HepG2 (cell line): ENCODE data around the gene USP7. TPM values are rescaled to one million over a fixed set of nuclear protein-coding genes. Genes with fewer than 3 reads are reported as not detected.

ENCODE experiments used
- CBX5 ChIP-seq: sonication (generic); formaldehyde crosslinking; IDR thresholded peaks from 2 replicates; pipeline ENCODE4 v1.4.0; 2020; ENCODE audit warnings: missing genetic modification reagents, borderline replicate concordance
- CREBL2 ChIP-seq: sonication (generic); formaldehyde crosslinking; IDR thresholded peaks from 2 replicates; pipeline ENCODE4 v1.8.1; 2023; ENCODE audit warnings: missing genetic modification reagents, mild to moderate bottlenecking, borderline replicate concordance
- DMAP1 ChIP-seq: IDR thresholded peaks from 2 replicates; pipeline ENCODE4 v1.6.1; 2016
- DRAP1 ChIP-seq: IDR thresholded peaks from 2 replicates; pipeline ENCODE4 v1.6.1; 2016; ENCODE audit warnings: missing genetic modification reagents, missing compliant biosample characterization
- HMGA1 ChIP-seq: sonication (generic); formaldehyde crosslinking; conservative IDR thresholded peaks from 2 replicates; pipeline ENCODE4 v1.4.0; 2020; ENCODE audit warnings: missing genetic modification reagents
- HOXA5 ChIP-seq: sonication (generic); formaldehyde crosslinking; IDR thresholded peaks from 2 replicates; pipeline ENCODE4 v1.4.0; 2020; ENCODE audit warnings: missing genetic modification reagents
- IRF9 ChIP-seq: sonication (generic); formaldehyde crosslinking; IDR thresholded peaks from 2 replicates; pipeline ENCODE4 v1.8.0; 2022; ENCODE audit warnings: missing genetic modification reagents, mild to moderate bottlenecking, borderline replicate concordance
- NCOA2 ChIP-seq: sonication (generic); formaldehyde crosslinking; IDR thresholded peaks from 2 replicates; pipeline ENCODE4 v1.8.0; 2022; ENCODE audit warnings: inconsistent platforms
- NFATC3 ChIP-seq: sonication (generic); formaldehyde crosslinking; IDR thresholded peaks from 2 replicates; pipeline ENCODE4 v1.5.1; 2020; ENCODE audit warnings: mild to moderate bottlenecking, missing genetic modification reagents
- NKX3-1 ChIP-seq: sonication (generic); formaldehyde crosslinking; IDR thresholded peaks from 2 replicates; pipeline ENCODE4 v1.5.0; 2020; ENCODE audit warnings: missing genetic modification reagents
- PAX8 ChIP-seq: sonication (generic); formaldehyde crosslinking; IDR thresholded peaks from 2 replicates; pipeline ENCODE4 v1.8.0; 2022; ENCODE audit warnings: mild to moderate bottlenecking, missing genetic modification reagents, borderline replicate concordance
- SETDB1 ChIP-seq: sonication (generic); formaldehyde crosslinking; IDR thresholded peaks from 2 replicates; pipeline ENCODE4 v1.5.1; 2020; ENCODE audit warnings: missing genetic modification reagents, mild to moderate bottlenecking, borderline replicate concordance
- TCF7 ChIP-seq: sonication (generic); IDR thresholded peaks from 2 replicates; pipeline ENCODE4 v1.6.1; 2016; ENCODE audit warnings: antibody characterized with exemption, low read depth
- ZBTB21 ChIP-seq: sonication (generic); formaldehyde crosslinking; IDR thresholded peaks from 2 replicates; pipeline ENCODE4 v1.4.0; 2020; ENCODE audit warnings: missing genetic modification reagents
- ZBTB46 ChIP-seq: sonication (generic); formaldehyde crosslinking; IDR thresholded peaks from 2 replicates; pipeline ENCODE4 v1.4.0; 2020; ENCODE audit warnings: mild to moderate bottlenecking, missing genetic modification reagents, borderline replicate concordance
- ZKSCAN5 ChIP-seq: sonication (generic); formaldehyde crosslinking; IDR thresholded peaks from 2 replicates; pipeline ENCODE4 v1.5.1; 2020; ENCODE audit warnings: mild to moderate bottlenecking, missing genetic modification reagents
- ZNF224 ChIP-seq: sonication (generic); formaldehyde crosslinking; IDR thresholded peaks from 2 replicates; pipeline ENCODE4 v1.5.0; 2020; ENCODE audit warnings: mild to moderate bottlenecking, missing genetic modification reagents
- ZNF337 ChIP-seq: sonication (generic); formaldehyde crosslinking; IDR thresholded peaks from 2 replicates; pipeline ENCODE4 v1.5.1; 2020; ENCODE audit warnings: missing genetic modification reagents, low read depth, mild to moderate bottlenecking, borderline replicate concordance
- ZNF547 ChIP-seq: sonication (generic); formaldehyde crosslinking; IDR thresholded peaks from 2 replicates; pipeline ENCODE4 v1.5.1; 2020; ENCODE audit warnings: mild to moderate bottlenecking, missing genetic modification reagents
- ZNF619 ChIP-seq: sonication (generic); formaldehyde crosslinking; IDR thresholded peaks from 2 replicates; pipeline ENCODE4 v1.4.0; 2020; ENCODE audit warnings: mild to moderate bottlenecking, missing genetic modification reagents
- ZNF687 ChIP-seq: sonication (generic); formaldehyde crosslinking; IDR thresholded peaks from 2 replicates; pipeline ENCODE4 v1.5.1; 2020; ENCODE audit warnings: mild to moderate bottlenecking, missing genetic modification reagents, moderate library complexity
- polyA plus RNA-seq, 8 experiments: library from polyadenylated mRNA; depleted of rRNA in 3 of 8; stranded (reverse) in 7 of 8; unstranded in 1 of 8; fragments of >200 nt; fragmentation: Illumina TruSeq in 4 of 8; extraction: Trizol in 4 of 8; gene quantifications; 2 replicates each; pipeline versions ENCODE4 v1.2.1 to v1.2.3, GENCODE V29; 2011 to 2016; ENCODE audit warnings: low read depth in 4 of 8, missing spikeins in 1 of 8, mixed read lengths in 1 of 8; ENCODE audit not compliant: insufficient read depth in 1 of 8
- total RNA-seq, 5 experiments: library from RNA; depleted of rRNA; stranded (reverse); fragments of >200 nt; fragmentation: Illumina TruSeq; extraction: Trizol; gene quantifications; 2 replicates each; pipeline ENCODE4 v1.2.3, GENCODE V29; 2016; ENCODE audit warnings: low read depth in 1 of 5

The USP7 gene
- total and polyA plus RNA-seq, 2 of the 13 experiments (the other 11 are each of a cell fraction or from before 2014, with no cell fraction given) = 52.5 to 173 TPM

GRCh38 chr16:8850279-8850885 is 113.3 kb downstream of the USP7 start (continued):
- TF ChIP-seq ZNF687 (CRISPR knock-in tag) (peak; percentile 96), TCF7 (no peak), CBX5 (peak; percentile 88; the same call in 1 of the 2 replicates), DMAP1 (peak; percentile 37; the same call in 1 of the 2 replicates), PAX8 (0 out of 2 replicates have a peak, but pooled peaks have one; percentile 28), IRF9 (peak; percentile 78; the same call in 1 of the 2 replicates), HOXA5 (CRISPR knock-in tag) (0 out of 2 replicates have a peak, but pooled peaks have one; percentile 38), SETDB1 (CRISPR knock-in tag) (no peak), CREBL2 (CRISPR knock-in tag) (peak; percentile 88; the same call in 1 of the 2 replicates), ZNF547 (CRISPR knock-in tag) (peak; percentile 97), ZBTB46 (peak; percentile 74; the same call in 1 of the 2 replicates), NCOA2 (peak; percentile 91), ZKSCAN5 (no peak), ZNF337 (CRISPR knock-in tag) (peak; percentile 99; the same call in 1 of the 2 replicates), NKX3-1 (0 out of 2 replicates have a peak, but pooled peaks have one; percentile 57), ZNF224 (0 out of 2 replicates have a peak, but pooled peaks have one; percentile 35), DRAP1 (CRISPR knock-in tag) (peak; percentile 67; the same call in 1 of the 2 replicates), HMGA1 (CRISPR knock-in tag) (no peak), NFATC3 (CRISPR knock-in tag) (peak; percentile 97), ZBTB21 (CRISPR knock-in tag) (no peak), ZNF619 (peak; percentile 81; the same call in 1 of the 2 replicates)
